Measurements from ENCODE around the gene SH3GLB2. TPM values are rescaled to one million over a fixed set of nuclear protein-coding genes. Genes with fewer than 3 reads are reported as not detected.

SH3GLB2 gene
- total and polyA plus RNA-seq, 10 of the 15 experiments (the other 5 are each of a cell fraction or from before 2014, with no cell fraction given): 0.21 to 61.3 (median 30.8) TPM

DNA sequence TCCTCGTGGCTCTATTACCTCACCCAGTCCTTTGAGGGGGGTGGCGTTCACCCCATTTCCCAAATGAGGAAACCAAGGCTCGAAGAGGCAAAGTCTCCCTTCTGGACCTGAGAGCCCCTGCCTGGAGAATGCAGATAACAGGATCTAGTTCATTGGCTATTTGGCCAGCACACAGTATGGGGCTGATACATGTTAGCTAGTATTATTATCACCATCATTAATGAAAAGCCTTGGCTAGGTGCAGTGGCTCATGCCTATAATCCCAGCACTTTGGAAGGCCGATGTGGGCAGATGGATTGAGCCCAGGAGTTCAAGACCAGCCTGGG is 4.3 kb downstream of the SH3GLB2 start:
- SMC1A ChIA-PET (ENCODE audit: uncharacterized antibody, unreplicated experiment): no interaction called here
- peaks cover 13% of the 10 kb centered on the region for H3K79me2 ChIP-seq (ENCODE audit: control insufficient read depth, insufficient read depth, low read length)
- no peaks in the 10 kb centered on the region for H3K9me3 ChIP-seq (replicated peaks; ENCODE audit: control insufficient read depth, insufficient read depth, low read length)
- POLR2A ChIA-PET: interaction anchor here (0.6 kb wide), 1 partner anchor 463 kb away, joined by 3 read pairs; no protein-coding TSS in a partner anchor
- no peak overlapping the region for H3K27ac ChIP-seq (ENCODE audit: control insufficient read depth, insufficient read depth)
- RAD21 ChIA-PET (ENCODE audit: unreplicated experiment): no interaction called here
- FAIRE-seq (no peak), DNase-seq (ENCODE audit: low read depth, low spot score) (no peak), ATAC-seq (no peak)
- H2AFZ ChIP-seq (ENCODE audit: control insufficient read depth, low read depth, low read length): no peak overlapping the region
- CTCF ChIA-PET: no interaction called here
- H4K20me1 ChIP-seq (ENCODE audit: control insufficient read depth, insufficient read depth): no peaks in the 10 kb centered on the region
- no peaks in the 10 kb centered on the region for H3K27me3 ChIP-seq (replicated peaks in 1 of 2; ENCODE audit: control insufficient read depth in 2 of 2, insufficient read depth in 2 of 2, low read length in 1 of 2)
- intact Hi-C loops (cut with micrococcal nuclease; ENCODE audit: unreplicated experiment) (no loop called here), in situ Hi-C loops (cut with MboI) (no loop called here)
- no peak overlapping the region for H3K4me3 ChIP-seq
- no peak overlapping the region for H3K9ac ChIP-seq (ENCODE audit: control insufficient read depth, insufficient read depth, low read length)
- peaks cover 8% of the 10 kb centered on the region for H3K4me1 ChIP-seq (ENCODE audit: control insufficient read depth, insufficient read depth, low read length)
- H3K4me2 ChIP-seq (ENCODE audit: control insufficient read depth, insufficient read depth): no peak overlapping the region
- BruUV-seq (replicated peaks): no TSS peak
- no peaks in the 10 kb centered on the region for H3K36me3 ChIP-seq (ENCODE audit: control insufficient read depth in 2 of 2, insufficient read depth in 2 of 2, low read length in 1 of 2)
- 86% methylated on average over 4 of the region's 4 CpGs for WGBS (ENCODE audit: insufficient coverage, insufficient replicate concordance, low lambda C conversion rate, missing lambda C conversion rate)
- TF ChIP-seq NFYA (IDR thresholded peaks at IDR 0.05; ENCODE audit: borderline replicate concordance, low read depth, low read length) (no peak), MEF2A (IDR thresholded peaks at IDR 0.05; ENCODE audit: insufficient read depth, low read depth, low read length) (no peak), ZNF207 (IDR thresholded peaks at IDR 0.05; ENCODE audit: borderline replicate concordance) (no peak), CHD2 (IDR thresholded peaks at IDR 0.05; ENCODE audit: borderline replicate concordance, low read depth, low read length) (no peak), NR2C2 (IDR thresholded peaks at IDR 0.05; ENCODE audit: borderline replicate concordance, control insufficient read depth, insufficient read length, low read depth) (no peak), STAT3 (IDR thresholded peaks at IDR 0.05; ENCODE audit: low read depth, low read length) (no peak), SRF (IDR thresholded peaks at IDR 0.05; ENCODE audit: low read depth in 2 of 2, low read length in 2 of 2) (no peak)
- TF ChIP-seq, protein P1, sequence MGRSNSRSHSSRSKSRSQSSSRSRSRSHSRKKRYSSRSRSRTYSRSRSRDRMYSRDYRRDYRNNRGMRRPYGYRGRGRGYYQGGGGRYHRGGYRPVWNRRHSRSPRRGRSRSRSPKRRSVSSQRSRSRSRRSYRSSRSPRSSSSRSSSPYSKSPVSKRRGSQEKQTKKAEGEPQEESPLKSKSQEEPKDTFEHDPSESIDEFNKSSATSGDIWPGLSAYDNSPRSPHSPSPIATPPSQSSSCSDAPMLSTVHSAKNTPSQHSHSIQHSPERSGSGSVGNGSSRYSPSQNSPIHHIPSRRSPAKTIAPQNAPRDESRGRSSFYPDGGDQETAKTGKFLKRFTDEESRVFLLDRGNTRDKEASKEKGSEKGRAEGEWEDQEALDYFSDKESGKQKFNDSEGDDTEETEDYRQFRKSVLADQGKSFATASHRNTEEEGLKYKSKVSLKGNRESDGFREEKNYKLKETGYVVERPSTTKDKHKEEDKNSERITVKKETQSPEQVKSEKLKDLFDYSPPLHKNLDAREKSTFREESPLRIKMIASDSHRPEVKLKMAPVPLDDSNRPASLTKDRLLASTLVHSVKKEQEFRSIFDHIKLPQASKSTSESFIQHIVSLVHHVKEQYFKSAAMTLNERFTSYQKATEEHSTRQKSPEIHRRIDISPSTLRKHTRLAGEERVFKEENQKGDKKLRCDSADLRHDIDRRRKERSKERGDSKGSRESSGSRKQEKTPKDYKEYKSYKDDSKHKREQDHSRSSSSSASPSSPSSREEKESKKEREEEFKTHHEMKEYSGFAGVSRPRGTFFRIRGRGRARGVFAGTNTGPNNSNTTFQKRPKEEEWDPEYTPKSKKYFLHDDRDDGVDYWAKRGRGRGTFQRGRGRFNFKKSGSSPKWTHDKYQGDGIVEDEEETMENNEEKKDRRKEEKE (IDR thresholded peaks at IDR 0.05): no peak
- TF ChIP-seq, protein P2, sequence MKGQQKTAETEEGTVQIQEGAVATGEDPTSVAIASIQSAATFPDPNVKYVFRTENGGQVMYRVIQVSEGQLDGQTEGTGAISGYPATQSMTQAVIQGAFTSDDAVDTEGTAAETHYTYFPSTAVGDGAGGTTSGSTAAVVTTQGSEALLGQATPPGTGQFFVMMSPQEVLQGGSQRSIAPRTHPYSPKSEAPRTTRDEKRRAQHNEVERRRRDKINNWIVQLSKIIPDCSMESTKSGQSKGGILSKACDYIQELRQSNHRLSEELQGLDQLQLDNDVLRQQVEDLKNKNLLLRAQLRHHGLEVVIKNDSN (IDR thresholded peaks at IDR 0.05; ENCODE audit: borderline replicate concordance, extremely low read length, insufficient read depth, low read depth, low read length): no peak
- TF ChIP-seq, protein P3, sequence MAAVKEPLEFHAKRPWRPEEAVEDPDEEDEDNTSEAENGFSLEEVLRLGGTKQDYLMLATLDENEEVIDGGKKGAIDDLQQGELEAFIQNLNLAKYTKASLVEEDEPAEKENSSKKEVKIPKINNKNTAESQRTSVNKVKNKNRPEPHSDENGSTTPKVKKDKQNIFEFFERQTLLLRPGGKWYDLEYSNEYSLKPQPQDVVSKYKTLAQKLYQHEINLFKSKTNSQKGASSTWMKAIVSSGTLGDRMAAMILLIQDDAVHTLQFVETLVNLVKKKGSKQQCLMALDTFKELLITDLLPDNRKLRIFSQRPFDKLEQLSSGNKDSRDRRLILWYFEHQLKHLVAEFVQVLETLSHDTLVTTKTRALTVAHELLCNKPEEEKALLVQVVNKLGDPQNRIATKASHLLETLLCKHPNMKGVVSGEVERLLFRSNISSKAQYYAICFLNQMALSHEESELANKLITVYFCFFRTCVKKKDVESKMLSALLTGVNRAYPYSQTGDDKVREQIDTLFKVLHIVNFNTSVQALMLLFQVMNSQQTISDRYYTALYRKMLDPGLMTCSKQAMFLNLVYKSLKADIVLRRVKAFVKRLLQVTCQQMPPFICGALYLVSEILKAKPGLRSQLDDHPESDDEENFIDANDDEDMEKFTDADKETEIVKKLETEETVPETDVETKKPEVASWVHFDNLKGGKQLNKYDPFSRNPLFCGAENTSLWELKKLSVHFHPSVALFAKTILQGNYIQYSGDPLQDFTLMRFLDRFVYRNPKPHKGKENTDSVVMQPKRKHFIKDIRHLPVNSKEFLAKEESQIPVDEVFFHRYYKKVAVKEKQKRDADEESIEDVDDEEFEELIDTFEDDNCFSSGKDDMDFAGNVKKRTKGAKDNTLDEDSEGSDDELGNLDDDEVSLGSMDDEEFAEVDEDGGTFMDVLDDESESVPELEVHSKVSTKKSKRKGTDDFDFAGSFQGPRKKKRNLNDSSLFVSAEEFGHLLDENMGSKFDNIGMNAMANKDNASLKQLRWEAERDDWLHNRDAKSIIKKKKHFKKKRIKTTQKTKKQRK (IDR thresholded peaks at IDR 0.05; ENCODE audit: low read depth, low read length): no peak
- TF ChIP-seq, protein P4, sequence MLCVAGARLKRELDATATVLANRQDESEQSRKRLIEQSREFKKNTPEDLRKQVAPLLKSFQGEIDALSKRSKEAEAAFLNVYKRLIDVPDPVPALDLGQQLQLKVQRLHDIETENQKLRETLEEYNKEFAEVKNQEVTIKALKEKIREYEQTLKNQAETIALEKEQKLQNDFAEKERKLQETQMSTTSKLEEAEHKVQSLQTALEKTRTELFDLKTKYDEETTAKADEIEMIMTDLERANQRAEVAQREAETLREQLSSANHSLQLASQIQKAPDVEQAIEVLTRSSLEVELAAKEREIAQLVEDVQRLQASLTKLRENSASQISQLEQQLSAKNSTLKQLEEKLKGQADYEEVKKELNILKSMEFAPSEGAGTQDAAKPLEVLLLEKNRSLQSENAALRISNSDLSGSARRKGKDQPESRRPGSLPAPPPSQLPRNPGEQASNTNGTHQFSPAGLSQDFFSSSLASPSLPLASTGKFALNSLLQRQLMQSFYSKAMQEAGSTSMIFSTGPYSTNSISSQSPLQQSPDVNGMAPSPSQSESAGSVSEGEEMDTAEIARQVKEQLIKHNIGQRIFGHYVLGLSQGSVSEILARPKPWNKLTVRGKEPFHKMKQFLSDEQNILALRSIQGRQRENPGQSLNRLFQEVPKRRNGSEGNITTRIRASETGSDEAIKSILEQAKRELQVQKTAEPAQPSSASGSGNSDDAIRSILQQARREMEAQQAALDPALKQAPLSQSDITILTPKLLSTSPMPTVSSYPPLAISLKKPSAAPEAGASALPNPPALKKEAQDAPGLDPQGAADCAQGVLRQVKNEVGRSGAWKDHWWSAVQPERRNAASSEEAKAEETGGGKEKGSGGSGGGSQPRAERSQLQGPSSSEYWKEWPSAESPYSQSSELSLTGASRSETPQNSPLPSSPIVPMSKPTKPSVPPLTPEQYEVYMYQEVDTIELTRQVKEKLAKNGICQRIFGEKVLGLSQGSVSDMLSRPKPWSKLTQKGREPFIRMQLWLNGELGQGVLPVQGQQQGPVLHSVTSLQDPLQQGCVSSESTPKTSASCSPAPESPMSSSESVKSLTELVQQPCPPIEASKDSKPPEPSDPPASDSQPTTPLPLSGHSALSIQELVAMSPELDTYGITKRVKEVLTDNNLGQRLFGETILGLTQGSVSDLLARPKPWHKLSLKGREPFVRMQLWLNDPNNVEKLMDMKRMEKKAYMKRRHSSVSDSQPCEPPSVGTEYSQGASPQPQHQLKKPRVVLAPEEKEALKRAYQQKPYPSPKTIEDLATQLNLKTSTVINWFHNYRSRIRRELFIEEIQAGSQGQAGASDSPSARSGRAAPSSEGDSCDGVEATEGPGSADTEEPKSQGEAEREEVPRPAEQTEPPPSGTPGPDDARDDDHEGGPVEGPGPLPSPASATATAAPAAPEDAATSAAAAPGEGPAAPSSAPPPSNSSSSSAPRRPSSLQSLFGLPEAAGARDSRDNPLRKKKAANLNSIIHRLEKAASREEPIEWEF (IDR thresholded peaks at IDR 0.05; ENCODE audit: insufficient replicate concordance, low read depth, low read length): no peak
